RPMI7951 (cell line): Measurements from ENCODE around the gene CRP. TPM values are rescaled to one million over a fixed set of nuclear protein-coding genes. Genes with fewer than 3 reads are reported as not detected.
"Not testable (repeated sequence)": the region's sequence is repeated elsewhere in the genome, so short reads cannot be mapped to it uniquely, and the experiment has no call there.

Experiments used
- DNase-seq: peaks from one replicate; pipeline ENCODE4 v3.0.0-alpha.2; 2012; ENCODE audit warnings: low read depth
- total RNA-seq: library from RNA; depleted of rRNA; stranded (reverse); fragments of >200 nt; shearing (Covaris generic); gene quantifications from 2 replicates; pipeline ENCODE4 v1.2.3, GENCODE V29; 2014; rRNA removed

Gene CRP
- total RNA-seq, 1 experiment from 2014 or later: not detected

DNA sequence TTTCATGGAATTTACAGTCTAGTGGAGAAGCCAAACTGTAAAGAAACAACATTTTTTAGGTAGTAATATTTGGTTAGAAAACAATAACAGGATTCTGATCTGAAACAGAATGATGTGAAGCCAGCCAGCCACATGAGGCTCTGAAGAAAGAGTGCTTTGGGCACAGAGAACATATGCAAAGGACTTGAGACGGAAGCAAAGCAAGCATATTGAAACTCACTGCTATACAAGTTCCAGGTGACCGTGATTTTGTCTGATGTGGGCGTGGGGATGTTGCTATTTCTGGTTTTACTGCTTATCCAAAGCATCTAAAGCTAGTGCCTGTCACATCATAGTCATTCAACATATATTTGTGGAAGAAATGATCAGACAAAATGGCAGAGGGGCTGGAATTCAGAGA lies 14.7 kb downstream of the CRP start:
- DNase-seq: no peak

GRCh38 chr1:159699246-159699645 lies 15.1 kb downstream of the CRP start:
- DNase-seq: no peak

- DNase-seq: no peak
Measured at GRCh38 chr1:159687511-159687910, 26.9 kb downstream of the CRP start.

GRCh38 chr1:159686599-159687299 lies 27.6 kb downstream of the CRP start:
- no peak for DNase-seq

DNA sequence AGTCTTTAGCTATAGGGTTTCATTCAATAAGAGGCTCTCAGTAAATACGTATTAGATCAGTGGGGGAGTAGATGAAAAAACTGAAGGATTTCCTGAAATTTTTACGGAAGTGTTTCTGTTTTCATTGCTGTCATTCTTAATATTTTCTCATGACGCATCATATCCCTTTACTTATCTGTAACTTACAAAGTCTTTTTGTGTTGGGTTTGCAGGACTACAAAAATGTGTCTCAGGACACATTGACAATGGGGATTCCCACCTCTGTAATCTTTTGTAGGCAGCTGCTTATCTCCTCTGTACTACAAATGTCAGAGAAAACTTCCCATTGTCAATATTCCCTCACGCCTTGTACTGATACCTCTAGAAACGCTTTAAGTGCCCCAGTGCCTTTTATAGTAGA lies 35.5 kb downstream of the CRP start:
- no peak for DNase-seq

GRCh38 chr1:159675046-159675445 lies 39.3 kb downstream of the CRP start:
- no peak for DNase-seq

- not testable (repeated sequence) for DNase-seq
Measured at GRCh38 chr1:159672390-159672789, 42.0 kb downstream of the CRP start.

DNA sequence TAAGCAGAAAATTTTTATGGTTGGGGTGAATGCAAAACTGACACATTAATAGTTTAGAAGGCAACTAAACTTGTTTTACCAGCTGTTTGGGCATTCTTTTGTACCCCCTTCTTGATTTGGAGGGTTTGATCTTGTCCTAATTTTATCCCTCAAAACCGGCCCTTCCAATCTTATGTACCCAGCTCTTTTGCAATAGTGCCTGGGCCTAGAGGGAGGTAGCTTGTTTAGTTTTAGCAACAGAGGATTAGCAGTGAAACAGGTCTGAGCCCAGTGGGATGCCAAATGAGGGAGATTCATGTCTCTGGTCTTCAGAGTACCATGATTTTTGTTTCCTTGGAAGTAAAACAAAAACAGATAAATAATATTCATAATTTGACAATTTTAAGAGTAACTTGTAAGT lies 45.1 kb downstream of the CRP start:
- DNase-seq: no peak

- DNase-seq: no peak
Measured at GRCh38 chr1:159668739-159669138, 45.6 kb downstream of the CRP start.

- no peak for DNase-seq
Measured at GRCh38 chr1:159664247-159664646, 50.1 kb downstream of the CRP start.

DNA sequence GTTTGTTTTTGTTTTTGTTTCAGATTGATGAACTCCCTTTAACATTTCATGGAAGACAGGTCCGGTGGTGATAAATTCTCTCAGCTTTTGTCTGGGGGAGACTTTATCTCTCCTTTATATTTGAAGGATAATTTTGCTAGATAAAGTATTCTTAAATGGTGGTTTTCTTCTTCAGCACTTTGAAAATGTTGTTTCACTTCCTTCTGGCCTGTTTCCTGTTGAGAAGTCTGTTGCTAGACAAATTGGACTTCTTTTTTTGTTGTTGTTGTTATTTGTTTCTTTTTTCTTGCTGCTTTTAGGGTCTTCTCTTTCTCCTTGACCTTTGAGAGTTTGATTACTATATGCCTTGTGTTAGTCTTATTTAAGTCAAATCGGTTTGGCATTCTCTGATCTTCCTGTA lies 50.8 kb downstream of the CRP start:
- no peak for DNase-seq

Other genes starting within 250 kb of the CRP start
- not detected in 2 replicates for gene OR10J5, start 178.6 kb downstream of the CRP start, total RNA-seq
- gene APCS, start 126.8 kb downstream of the CRP start, total RNA-seq: not detected in 2 replicates
- 34.5 and 51.2 TPM in 2 replicates for gene DUSP23, start 66.4 kb upstream of the CRP start, total RNA-seq
- 0.10 TPM in 1 of 2 replicates, not detected in the other for gene FCRL6, start 87.8 kb upstream of the CRP start, total RNA-seq
- gene SLAMF8, start 112.3 kb upstream of the CRP start, total RNA-seq: 1.5 and 2.6 TPM in 2 replicates
- 0.20 TPM in 1 of 2 replicates, not detected in the other for gene VSIG8, start 148.1 kb upstream of the CRP start, total RNA-seq
- 2.2 and 2.9 TPM in 2 replicates for gene CFAP45, start 185.6 kb upstream of the CRP start, total RNA-seq
- 811 and 1,008 TPM in 2 replicates for gene TAGLN2, start 210.9 kb upstream of the CRP start, total RNA-seq
- not detected in 2 replicates for gene IGSF9, start 231.0 kb upstream of the CRP start, total RNA-seq
- 0.60 and 0.88 TPM in 2 replicates for gene SLAMF9, start 239.6 kb upstream of the CRP start, total RNA-seq